GM23338 (cell line): Measurements from ENCODE around the gene IL1RAPL2. TPM values are rescaled to one million over a fixed set of nuclear protein-coding genes. Genes with fewer than 3 reads are reported as not detected.
A peak's percentile ranks its signal among the peaks of the same experiment; 100 is the strongest.

Experiments
- ATAC-seq: fragments of 200-7000 bp; cut with Tn5 transposase; 3 replicates; pipeline ENCODE4 v1.9.1; 2020
- DNase-seq: peaks from one replicate; pipeline ENCODE4 v3.0.0-alpha.2; 2015; ENCODE audit warnings: low spot score
- H2AFZ ChIP-seq: fragments of 200-600 bp; sonication (generic); 2 replicates; pipeline ENCODE4 v1.8.0; 2016; ENCODE audit warnings: antibody characterized with exemption, mild to moderate bottlenecking, moderate library complexity
- H3F3A ChIP-seq: fragments of 200-600 bp; sonication (generic); replicated peaks from 2 replicates; pipeline ENCODE4 v1.8.0; 2017; ENCODE audit warnings: antibody characterized with exemption, mixed run types, low read depth
- H3K27ac ChIP-seq: fragments of 200-600 bp; sonication (generic); 2 replicates; pipeline ENCODE4 v1.6.1; 2016; ENCODE audit warnings: low read depth
- H3K27me3 ChIP-seq: fragments of 200-600 bp; sonication (generic); 2 replicates; pipeline ENCODE4 v1.8.0; 2016; ENCODE audit warnings: mild to moderate bottlenecking, mixed run types, moderate library complexity; ENCODE audit not compliant: insufficient read depth
- H3K36me3 ChIP-seq: fragments of 200-600 bp; sonication (generic); 2 replicates; pipeline ENCODE4 v1.8.0; 2016; ENCODE audit warnings: mild to moderate bottlenecking; ENCODE audit not compliant: insufficient read depth
- H3K4me1 ChIP-seq: fragments of 200-600 bp; sonication (generic); 2 replicates; pipeline ENCODE4 v1.8.0; 2016; ENCODE audit warnings: mild to moderate bottlenecking, moderate library complexity; ENCODE audit not compliant: insufficient read depth
- H3K4me2 ChIP-seq: fragments of 200-600 bp; sonication (generic); 2 replicates; pipeline ENCODE4 v1.7.1; 2017; ENCODE audit warnings: mixed run types
- H3K4me3 ChIP-seq: fragments of 200-600 bp; sonication (generic); 2 replicates; pipeline ENCODE4 v1.6.1; 2016; ENCODE audit warnings: mixed run types
- H3K79me2 ChIP-seq: fragments of 200-600 bp; sonication (generic); replicated peaks from 2 replicates; pipeline ENCODE4 v1.8.0; 2017; ENCODE audit warnings: mild to moderate bottlenecking; ENCODE audit not compliant: insufficient read depth
- H3K9me2 ChIP-seq: fragments of 200-600 bp; sonication (generic); 2 replicates; pipeline ENCODE4 v1.8.0; 2017; ENCODE audit not compliant: insufficient read depth
- H4K20me1 ChIP-seq: fragments of 200-600 bp; sonication (generic); replicated peaks from 2 replicates; pipeline ENCODE4 v1.8.0; 2017; ENCODE audit warnings: mild to moderate bottlenecking; ENCODE audit not compliant: insufficient read depth
- H3K27ac Mint-ChIP-seq: 2 replicates; pipeline ENCODE4 v1.8.0; 2020; ENCODE audit warnings: inconsistent platforms, mild to moderate bottlenecking, moderate library complexity, mixed read lengths
- H3K27me3 Mint-ChIP-seq: 3 replicates; pipeline ENCODE4 v1.8.0; 2022; ENCODE audit warnings: low read depth, mild to moderate bottlenecking, moderate library complexity, mixed read lengths, inconsistent platforms; ENCODE audit not compliant: insufficient read depth, poor library complexity
- H3K36me3 Mint-ChIP-seq: 3 replicates; pipeline ENCODE4 v1.8.0; 2021; ENCODE audit warnings: low read depth, mild to moderate bottlenecking, inconsistent platforms, moderate library complexity, mixed read lengths
- H3K4me1 Mint-ChIP-seq: 3 replicates; pipeline ENCODE4 v1.8.0; 2020; ENCODE audit warnings: mild to moderate bottlenecking, inconsistent platforms, mixed read lengths
- H3K4me3 Mint-ChIP-seq: 3 replicates; pipeline ENCODE4 v1.8.0; 2021; ENCODE audit warnings: moderate library complexity, mild to moderate bottlenecking, inconsistent platforms, mixed read lengths
- H3K9me3 Mint-ChIP-seq: 3 replicates; pipeline ENCODE4 v1.8.0; 2020; ENCODE audit warnings: moderate library complexity, mild to moderate bottlenecking, inconsistent platforms, mixed read lengths
- CREB1 ChIP-seq: fragments of 250-450 bp; sonication (Bioruptor Pico); IDR thresholded peaks from 2 replicates; pipeline ENCODE4 v1.5.0; 2020; ENCODE audit warnings: low read depth, mild to moderate bottlenecking, moderate library complexity
- CTCF ChIP-seq, 2 experiments: fragments of 200-600 bp in 1 of 2; sonication (generic) in 1 of 2; conservative IDR thresholded peaks; 2 replicates each; pipeline versions ENCODE4 v1.5.1 to v1.6.1; 2016 to 2017; ENCODE audit warnings: antibody characterized with exemption in 2 of 2, low read depth in 2 of 2, mild to moderate bottlenecking in 2 of 2, moderate library complexity in 1 of 2
- ETS1 ChIP-seq: IDR thresholded peaks from 2 replicates; pipeline ENCODE4 v1.6.1; 2016; ENCODE audit warnings: antibody characterized with exemption
- EZH2 ChIP-seq: fragments of 200-600 bp; sonication (generic); IDR thresholded peaks from one replicate; pipeline ENCODE4 v1.8.0; 2017; ENCODE audit warnings: antibody characterized with exemption, mild to moderate bottlenecking, low read depth; ENCODE audit not compliant: unreplicated experiment
- EZH2phosphoT487 ChIP-seq: fragments of 200-600 bp; sonication (generic); IDR thresholded peaks from one replicate; pipeline ENCODE4 v1.8.1; 2018; ENCODE audit warnings: antibody characterized with exemption; ENCODE audit not compliant: unreplicated experiment
- JUNB ChIP-seq: IDR thresholded peaks from one replicate; pipeline ENCODE4 v1.6.1; 2016; ENCODE audit warnings: antibody characterized with exemption; ENCODE audit not compliant: unreplicated experiment
- NANOG ChIP-seq: IDR thresholded peaks from 2 replicates; pipeline ENCODE4 v1.6.1; 2016; ENCODE audit warnings: antibody characterized with exemption, borderline replicate concordance
- POLR2AphosphoS5 ChIP-seq: IDR thresholded peaks from 2 replicates; pipeline ENCODE4 v1.6.1; 2016; ENCODE audit warnings: antibody characterized with exemption, low read depth
- REST ChIP-seq: IDR thresholded peaks from one replicate; pipeline ENCODE4 v1.6.1; 2018; ENCODE audit warnings: antibody characterized with exemption; ENCODE audit not compliant: unreplicated experiment
- STAT1 ChIP-seq: IDR thresholded peaks from one replicate; pipeline ENCODE4 v1.6.1; 2016; ENCODE audit warnings: antibody characterized with exemption; ENCODE audit not compliant: unreplicated experiment
- ZNF114 ChIP-seq: fragments of 250-450 bp; sonication (Bioruptor Pico); IDR thresholded peaks from 2 replicates; pipeline ENCODE4 v1.5.0; 2020; ENCODE audit warnings: mild to moderate bottlenecking, moderate library complexity
- ZNF331 ChIP-seq: fragments of 250-450 bp; sonication (Bioruptor Pico); IDR thresholded peaks from 2 replicates; pipeline ENCODE4 v1.5.0; 2020; ENCODE audit warnings: low read depth, mild to moderate bottlenecking, moderate library complexity
- polyA plus RNA-seq: library from polyadenylated mRNA; unstranded; fragments of >200 nt; fragmentation: Nextera tagmentation; extraction: Ambion mirVana; gene quantifications from 2 replicates; pipeline ENCODE4 v1.2.1, GENCODE V29; 2016
- total RNA-seq: library from RNA; depleted of rRNA; stranded (reverse); fragments of >200 nt; shearing (Covaris generic); gene quantifications from 2 replicates; pipeline ENCODE4 v1.2.3, GENCODE V29; 2014
- TF ChIP-seq, protein P1 (sequence below): fragments of 250-450 bp; sonication (Bioruptor Pico); IDR thresholded peaks from 2 replicates; pipeline ENCODE4 v1.5.0; 2020; ENCODE audit warnings: mild to moderate bottlenecking, moderate library complexity

The IL1RAPL2 gene
- total and polyA plus RNA-seq, 2 experiments from 2014 or later = 0.80 to 0.94 TPM

GRCh38 chrX:105745863-105746262 lies 1179.9 kb downstream of the IL1RAPL2 start:
- H3K36me3 ChIP-seq = no peaks in the 10 kb centered on the region
- no peak overlapping the region for H3K27ac Mint-ChIP-seq
- H3F3A ChIP-seq = no peaks in the 10 kb centered on the region
- peaks cover 2% of the 10 kb centered on the region for H3K27me3 Mint-ChIP-seq
- H3K27ac ChIP-seq = no peak overlapping the region
- ATAC-seq (no peak), DNase-seq (peak; percentile 5)
- peaks cover 4% of the 10 kb centered on the region; the same call in 1 of the 3 replicates for H3K4me1 Mint-ChIP-seq
- H3K79me2 ChIP-seq = no peaks in the 10 kb centered on the region
- no peaks in the 10 kb centered on the region for H3K9me3 Mint-ChIP-seq
- H3K4me2 ChIP-seq = no peak overlapping the region
- H3K36me3 Mint-ChIP-seq = no peaks in the 10 kb centered on the region
- TF ChIP-seq EZH2phosphoT487 (no peak), EZH2 (no peak), CREB1 (CRISPR knock-in tag) (no peak), JUNB (no peak), REST (no peak), ZNF331 (CRISPR knock-in tag) (no peak), STAT1 (no peak), CTCF (conservative IDR thresholded peaks at IDR 0.05; ENCODE audit: low read depth in 2 of 2) (no peak), ZNF114 (CRISPR knock-in tag) (no peak), ETS1 (no peak), POLR2AphosphoS5 (no peak), NANOG (no peak)
- TF ChIP-seq, protein P1, sequence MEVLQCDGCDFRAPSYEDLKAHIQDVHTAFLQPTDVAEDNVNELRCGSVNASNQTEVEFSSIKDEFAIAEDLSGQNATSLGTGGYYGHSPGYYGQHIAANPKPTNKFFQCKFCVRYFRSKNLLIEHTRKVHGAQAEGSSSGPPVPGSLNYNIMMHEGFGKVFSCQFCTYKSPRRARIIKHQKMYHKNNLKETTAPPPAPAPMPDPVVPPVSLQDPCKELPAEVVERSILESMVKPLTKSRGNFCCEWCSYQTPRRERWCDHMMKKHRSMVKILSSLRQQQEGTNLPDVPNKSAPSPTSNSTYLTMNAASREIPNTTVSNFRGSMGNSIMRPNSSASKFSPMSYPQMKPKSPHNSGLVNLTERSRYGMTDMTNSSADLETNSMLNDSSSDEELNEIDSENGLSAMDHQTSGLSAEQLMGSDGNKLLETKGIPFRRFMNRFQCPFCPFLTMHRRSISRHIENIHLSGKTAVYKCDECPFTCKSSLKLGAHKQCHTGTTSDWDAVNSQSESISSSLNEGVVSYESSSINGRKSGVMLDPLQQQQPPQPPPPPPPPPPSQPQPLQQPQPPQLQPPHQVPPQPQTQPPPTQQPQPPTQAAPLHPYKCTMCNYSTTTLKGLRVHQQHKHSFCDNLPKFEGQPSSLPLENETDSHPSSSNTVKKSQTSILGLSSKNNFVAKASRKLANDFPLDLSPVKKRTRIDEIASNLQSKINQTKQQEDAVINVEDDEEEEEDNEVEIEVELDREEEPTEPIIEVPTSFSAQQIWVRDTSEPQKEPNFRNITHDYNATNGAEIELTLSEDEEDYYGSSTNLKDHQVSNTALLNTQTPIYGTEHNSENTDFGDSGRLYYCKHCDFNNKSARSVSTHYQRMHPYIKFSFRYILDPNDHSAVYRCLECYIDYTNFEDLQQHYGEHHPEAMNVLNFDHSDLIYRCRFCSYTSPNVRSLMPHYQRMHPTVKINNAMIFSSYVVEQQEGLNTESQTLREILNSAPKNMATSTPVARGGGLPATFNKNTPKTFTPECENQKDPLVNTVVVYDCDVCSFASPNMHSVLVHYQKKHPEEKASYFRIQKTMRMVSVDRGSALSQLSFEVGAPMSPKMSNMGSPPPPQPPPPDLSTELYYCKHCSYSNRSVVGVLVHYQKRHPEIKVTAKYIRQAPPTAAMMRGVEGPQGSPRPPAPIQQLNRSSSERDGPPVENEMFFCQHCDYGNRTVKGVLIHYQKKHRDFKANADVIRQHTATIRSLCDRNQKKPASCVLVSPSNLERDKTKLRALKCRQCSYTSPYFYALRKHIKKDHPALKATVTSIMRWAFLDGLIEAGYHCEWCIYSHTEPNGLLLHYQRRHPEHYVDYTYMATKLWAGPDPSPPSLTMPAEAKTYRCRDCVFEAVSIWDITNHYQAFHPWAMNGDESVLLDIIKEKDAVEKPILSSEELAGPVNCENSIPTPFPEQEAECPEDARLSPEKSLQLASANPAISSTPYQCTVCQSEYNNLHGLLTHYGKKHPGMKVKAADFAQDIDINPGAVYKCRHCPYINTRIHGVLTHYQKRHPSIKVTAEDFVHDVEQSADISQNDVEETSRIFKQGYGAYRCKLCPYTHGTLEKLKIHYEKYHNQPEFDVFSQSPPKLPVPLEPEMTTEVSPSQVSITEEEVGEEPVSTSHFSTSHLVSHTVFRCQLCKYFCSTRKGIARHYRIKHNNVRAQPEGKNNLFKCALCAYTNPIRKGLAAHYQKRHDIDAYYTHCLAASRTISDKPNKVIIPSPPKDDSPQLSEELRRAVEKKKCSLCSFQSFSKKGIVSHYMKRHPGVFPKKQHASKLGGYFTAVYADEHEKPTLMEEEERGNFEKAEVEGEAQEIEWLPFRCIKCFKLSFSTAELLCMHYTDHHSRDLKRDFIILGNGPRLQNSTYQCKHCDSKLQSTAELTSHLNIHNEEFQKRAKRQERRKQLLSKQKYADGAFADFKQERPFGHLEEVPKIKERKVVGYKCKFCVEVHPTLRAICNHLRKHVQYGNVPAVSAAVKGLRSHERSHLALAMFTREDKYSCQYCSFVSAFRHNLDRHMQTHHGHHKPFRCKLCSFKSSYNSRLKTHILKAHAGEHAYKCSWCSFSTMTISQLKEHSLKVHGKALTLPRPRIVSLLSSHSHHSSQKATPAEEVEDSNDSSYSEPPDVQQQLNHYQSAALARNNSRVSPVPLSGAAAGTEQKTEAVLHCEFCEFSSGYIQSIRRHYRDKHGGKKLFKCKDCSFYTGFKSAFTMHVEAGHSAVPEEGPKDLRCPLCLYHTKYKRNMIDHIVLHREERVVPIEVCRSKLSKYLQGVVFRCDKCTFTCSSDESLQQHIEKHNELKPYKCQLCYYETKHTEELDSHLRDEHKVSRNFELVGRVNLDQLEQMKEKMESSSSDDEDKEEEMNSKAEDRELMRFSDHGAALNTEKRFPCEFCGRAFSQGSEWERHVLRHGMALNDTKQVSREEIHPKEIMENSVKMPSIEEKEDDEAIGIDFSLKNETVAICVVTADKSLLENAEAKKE (CRISPR knock-in tag) = no peak
- no peak overlapping the region for H2AFZ ChIP-seq
- no peak overlapping the region for H3K4me3 Mint-ChIP-seq
- no peaks in the 10 kb centered on the region for H4K20me1 ChIP-seq
- H3K4me3 ChIP-seq = no peak overlapping the region
- no peaks in the 10 kb centered on the region for H3K4me1 ChIP-seq
- H3K27me3 ChIP-seq = no peaks in the 10 kb centered on the region
- H3K9me2 ChIP-seq = no peaks in the 10 kb centered on the region
